NCI-H1048 (cell line): ENCODE measurements around the gene SLC25A11.
"Not testable (repeated sequence)": the region's sequence is repeated elsewhere in the genome, so short reads cannot be mapped to it uniquely, and the experiment has no call there.

ENCODE experiments used
- DNase-seq: peaks from one replicate; lab custom pipeline; 2025; lab: John Stamatoyannopoulos, UW

SLC25A11 gene

DNA sequence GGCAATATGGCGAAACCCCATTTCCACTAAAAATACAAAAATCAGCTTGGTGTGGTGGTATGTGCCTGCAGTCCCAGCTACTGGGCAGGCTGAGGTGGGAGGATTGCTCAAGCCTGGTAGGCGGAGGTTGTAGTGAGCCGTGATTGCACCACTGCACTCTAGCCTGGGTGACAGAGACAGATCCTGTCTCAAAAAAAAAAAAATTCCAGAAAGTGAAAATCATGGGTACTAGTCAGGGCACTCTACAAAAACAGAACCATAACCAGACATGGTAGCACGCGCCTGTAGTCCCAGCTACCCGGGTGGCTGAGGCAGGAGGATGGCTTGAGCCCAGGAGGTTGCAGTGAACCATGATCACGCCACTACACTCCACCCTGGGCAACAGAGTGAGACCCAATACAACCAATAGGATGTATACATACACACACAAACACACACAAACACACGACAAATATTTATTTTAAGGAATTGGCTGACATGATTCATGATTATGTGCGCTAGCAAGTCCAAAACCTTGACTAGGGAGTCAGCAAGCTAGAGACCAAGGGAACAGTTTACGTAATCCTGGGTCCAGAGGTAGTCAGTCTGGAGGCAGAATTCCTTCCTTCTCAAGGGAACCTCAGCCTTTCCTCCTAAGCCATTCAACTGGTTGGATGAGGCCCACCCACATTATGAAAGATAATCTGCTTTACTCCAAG, 19.3 kb downstream of the SLC25A11 start:
- DNase-seq = no peak

- no peak for DNase-seq
Measured at GRCh38 chr17:4919511-4920047, 20.3 kb downstream of the SLC25A11 start.

- not testable (repeated sequence) for DNase-seq
Measured at GRCh38 chr17:4914551-4914950, 25.3 kb downstream of the SLC25A11 start.

GRCh38 chr17:4913994-4914393, 25.9 kb downstream of the SLC25A11 start:
- DNase-seq = no peak

GRCh38 chr17:4908711-4909496, 30.9 kb downstream of the SLC25A11 start:
- DNase-seq = no peak

DNA sequence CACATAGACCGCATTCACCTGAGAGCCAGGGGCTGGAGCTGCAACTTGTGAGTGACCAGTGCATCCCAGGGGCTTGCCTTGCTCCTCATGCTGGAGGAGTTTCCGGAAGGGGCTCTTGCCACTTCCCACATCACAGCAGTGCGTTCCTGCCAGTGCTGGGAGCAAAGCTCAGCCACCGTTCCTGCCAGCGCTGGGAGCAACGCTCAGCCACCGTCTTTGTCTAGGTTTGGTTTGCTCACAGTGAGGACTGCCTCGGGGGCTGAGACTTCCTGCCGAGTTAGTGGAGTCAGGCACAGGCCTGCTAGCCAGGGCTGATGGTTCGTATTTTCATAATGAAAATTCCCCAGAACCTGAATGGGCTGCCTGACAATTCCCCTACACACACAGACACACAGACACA, 31.5 kb downstream of the SLC25A11 start:
- DNase-seq = no peak

DNA sequence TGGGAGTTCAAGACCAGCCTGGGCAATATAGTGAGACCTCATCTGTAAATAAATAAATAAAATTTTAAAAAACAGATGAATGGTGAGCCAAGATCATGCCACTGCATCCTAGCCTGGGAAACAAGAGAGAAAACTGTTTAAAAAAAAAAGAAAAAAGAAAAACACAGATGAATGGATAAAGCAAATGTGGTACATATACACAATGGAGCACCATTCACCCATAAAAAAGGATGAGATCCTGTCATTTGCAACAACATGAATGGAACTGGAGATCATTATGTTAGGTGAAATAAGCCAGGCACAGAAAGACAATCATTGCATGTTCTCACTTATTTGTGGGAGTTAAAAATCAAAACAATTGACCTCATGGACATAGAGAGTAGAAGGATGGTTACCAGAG, 33.2 kb downstream of the SLC25A11 start:
- not testable (repeated sequence) for DNase-seq

- peak; percentile 59 for DNase-seq
Measured at GRCh38 chr17:4903051-4903818, 36.6 kb downstream of the SLC25A11 start, which contains the start of gene CHRNE. Gene CHRNE, minus strand, starts transcription at chr17:4903098. Its CDS starts 35 bp downstream, at chr17:4903063.

GRCh38 chr17:4902540-4902939, 37.3 kb downstream of the SLC25A11 start:
- no peak for DNase-seq

DNA sequence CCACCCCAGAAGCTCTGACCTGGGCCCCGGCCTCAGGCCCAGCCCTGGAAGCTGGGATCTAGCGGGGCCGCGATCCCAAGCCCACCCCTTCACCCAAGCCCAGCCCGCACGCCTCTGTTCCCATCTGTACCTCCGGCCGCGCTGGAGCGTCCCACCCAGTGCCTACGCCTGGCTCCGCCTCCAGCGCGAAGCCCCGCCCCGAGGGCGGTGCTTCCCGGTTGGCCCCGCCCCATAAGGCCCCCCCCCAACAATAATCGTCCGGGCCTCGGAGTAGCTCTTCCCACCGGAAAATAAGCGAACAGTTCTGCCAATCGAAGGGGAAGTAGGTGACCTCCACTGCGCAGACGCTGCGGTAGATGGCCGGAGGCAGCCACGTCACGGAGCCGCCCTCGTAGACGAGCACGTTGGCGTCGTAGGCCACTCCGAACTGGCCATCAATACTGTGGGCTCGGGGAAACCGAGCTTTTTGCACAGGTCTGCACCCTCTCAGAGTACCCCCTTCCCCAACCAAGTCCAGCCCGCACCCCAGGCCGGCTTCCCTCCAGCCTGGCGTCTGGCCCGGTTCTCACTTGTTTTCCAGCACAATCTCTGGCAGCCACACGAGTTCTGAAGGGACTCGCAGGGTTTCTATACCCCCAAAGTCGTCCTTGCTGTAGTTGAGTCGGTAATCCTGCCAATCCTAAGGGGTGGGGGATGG, 38.0 kb downstream of the SLC25A11 start:
- DNase-seq = no peak

DNA sequence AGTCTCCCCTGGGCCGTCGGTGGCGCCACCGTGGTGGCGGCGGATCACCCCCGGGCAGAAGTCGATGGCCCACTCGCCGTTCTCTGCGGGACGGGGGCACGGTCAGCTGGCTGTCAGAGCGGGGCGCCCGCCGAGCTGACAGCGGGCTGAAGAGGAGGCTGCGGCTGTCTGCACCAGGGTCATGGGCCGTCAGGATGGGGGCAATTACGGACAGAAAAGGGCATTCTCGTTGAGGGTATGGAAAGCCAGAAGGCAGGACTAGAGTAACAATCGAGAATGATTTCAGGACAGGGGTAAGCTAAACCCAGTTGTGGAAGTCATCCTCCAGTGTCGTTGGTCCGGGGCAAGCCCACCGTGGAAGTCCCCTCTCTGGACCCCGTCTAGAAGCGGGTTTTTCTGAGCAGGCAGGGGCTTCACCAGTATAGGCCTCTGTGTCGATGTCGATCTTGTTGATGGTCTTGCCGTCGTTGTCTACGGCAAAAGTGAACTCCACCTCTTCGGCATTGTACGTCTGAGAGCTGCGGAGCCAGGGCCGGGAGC, 38.7 kb downstream of the SLC25A11 start:
- no peak for DNase-seq

DNA sequence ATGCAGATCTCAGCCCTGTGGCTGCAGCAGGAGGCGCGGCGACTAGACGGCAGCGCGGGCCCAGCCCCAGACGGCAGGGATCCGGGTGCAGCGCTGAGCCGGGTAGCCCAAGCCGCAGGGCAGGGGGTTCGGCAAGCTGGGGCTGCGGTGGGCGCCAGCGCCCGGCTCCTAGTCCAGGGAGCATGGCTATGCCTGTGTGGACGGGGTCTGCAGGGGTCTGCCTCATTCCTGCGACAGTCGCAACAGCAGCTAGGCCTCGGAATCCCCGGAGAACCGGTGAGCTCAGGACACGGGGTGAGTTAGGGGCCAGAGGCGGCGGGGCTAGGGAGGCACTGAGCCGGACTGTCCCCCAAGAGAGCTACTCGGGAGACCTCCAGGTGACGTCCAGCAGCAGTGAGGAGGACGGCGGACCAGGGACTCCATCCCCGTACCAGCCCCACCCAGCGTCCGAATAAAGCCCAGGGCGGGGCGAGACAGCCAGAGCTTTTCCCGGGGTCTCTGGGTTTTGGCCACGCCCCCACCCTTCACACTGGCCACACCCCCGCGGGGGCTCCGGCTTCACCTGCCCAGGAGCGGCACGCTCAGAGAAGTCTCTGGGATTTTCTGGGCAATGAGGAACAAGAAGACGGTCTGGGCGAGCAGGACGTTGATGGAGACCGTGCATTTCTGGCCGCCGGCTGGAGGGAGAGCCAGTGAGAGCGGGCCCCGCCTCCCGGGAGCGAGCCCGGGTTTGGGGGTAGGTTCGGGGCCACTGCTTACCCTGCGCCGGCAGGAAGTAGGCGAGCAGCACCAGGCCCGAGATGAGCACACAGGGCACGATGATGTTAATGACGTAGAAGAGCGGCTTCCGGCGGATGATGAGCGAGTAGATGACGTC, 39.4 kb downstream of the SLC25A11 start:
- no peak for DNase-seq

DNA sequence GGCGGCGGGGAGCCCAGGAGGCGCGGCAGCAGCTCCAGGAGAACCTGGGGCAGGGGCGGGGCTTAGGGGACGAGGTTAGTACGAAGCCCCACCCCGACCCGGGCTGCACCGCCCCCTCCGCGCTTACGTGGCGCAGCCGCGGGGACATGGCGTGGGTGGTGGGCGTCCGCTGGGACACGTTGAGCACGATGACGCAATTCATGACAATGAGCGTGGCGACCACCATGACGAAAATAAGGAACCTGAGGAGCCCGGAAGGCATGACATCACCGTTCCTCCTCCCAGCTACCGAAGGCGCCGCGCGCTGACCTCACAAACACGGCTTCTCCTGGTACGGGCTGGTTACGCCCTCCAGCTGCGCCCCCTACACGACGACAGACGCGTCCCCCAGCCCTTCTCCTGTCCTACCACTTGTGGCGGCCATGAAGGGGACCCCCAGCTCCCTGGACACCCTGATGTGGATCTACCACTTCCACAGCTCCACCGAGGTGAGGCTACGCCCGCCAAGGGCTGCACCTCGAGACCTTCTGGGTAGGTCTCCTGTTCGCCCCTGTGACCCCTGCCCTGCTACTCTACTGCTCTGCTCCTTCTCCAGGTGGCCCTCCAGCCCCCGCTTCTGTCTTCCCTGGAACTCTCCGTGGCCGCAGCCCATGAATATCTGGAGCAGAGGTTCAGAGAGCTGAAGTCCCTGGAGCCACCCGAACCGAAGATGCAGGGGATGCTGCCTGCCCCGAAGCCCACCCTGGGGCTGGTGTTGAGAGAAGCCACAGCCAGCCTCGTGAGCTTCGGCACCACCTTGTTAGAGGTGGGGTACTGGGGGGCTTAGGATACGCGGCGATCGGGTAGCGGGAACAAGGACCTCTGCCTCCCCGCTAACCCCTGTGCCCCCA, 40.3 kb downstream of the SLC25A11 start, which contains the start of gene C17orf107:
TSS of gene C17orf107 (plus strand) at position 196 of the 890 bp plus-strand sequence. CDS start at position 423, 227 bp downstream.
- no peak for DNase-seq

DNA sequence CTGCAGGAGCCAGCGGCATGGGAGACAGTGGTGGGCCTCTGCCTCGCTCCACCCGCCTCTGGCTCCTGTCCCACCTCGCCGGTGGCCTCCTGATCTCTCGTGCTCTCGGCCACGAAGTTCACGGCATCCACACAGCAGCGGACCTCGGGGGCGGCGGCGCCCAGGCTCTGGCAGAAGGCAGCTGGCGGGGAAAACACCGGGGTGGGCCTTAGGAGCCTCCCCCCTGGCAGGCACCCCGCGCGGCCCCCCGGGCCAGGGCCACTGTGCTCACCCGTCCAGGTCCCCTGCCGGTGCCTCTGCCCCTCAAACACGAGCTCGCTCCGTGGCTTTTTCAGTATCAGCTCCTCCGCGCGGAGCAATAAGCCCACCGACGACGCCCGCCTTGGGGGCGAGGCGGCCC, 40.9 kb downstream of the SLC25A11 start:
- DNase-seq = no peak

- no peak for DNase-seq
Measured at GRCh38 chr17:4898351-4898750, 41.5 kb downstream of the SLC25A11 start.

GRCh38 chr17:4897785-4898184, 42.1 kb downstream of the SLC25A11 start:
- no peak for DNase-seq

DNA sequence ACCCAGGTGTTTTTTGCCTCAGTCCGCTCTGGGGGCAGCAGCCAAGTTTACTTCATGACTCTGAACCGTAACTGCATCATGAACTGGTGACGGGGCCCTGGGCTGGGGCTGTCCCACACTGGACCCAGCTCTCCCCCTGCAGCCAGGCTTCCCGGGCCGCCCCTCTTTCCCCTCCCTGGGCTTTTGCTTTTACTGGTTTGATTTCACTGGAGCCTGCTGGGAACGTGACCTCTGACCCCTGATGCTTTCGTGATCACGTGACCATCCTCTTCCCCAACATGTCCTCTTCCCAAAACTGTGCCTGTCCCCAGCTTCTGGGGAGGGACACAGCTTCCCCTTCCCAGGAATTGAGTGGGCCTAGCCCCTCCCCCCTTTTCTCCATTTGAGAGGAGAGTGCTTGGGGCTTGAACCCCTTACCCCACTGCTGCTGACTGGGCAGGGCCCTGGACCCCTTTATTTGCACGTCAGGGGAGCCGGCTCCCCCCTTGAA, 42.6 kb downstream of the SLC25A11 start:
- DNase-seq = no peak

GRCh38 chr17:4896332-4897197, 43.3 kb downstream of the SLC25A11 start:
- DNase-seq = no peak
